HepG2 (cell line): ENCODE measurements around the gene ASPRV1. TPM values are rescaled to one million over a fixed set of nuclear protein-coding genes. Genes with fewer than 3 reads are reported as not detected.

Experiments used
- DZIP1 ChIP-seq: sonication (generic); formaldehyde crosslinking; IDR thresholded peaks from 2 replicates; pipeline ENCODE4 v1.5.0; 2020; ENCODE audit warnings: mild to moderate bottlenecking, missing genetic modification reagents
- GTF2F1 ChIP-seq: fragments of 150-350 bp; IDR thresholded peaks from 2 replicates; pipeline ENCODE4 v1.6.1; 2014; ENCODE audit warnings: low read length
- KDM3A ChIP-seq: IDR thresholded peaks from 2 replicates; pipeline ENCODE4 v1.6.1; 2018; ENCODE audit warnings: low read depth, missing compliant biosample characterization
- MAX ChIP-seq: IDR thresholded peaks from 2 replicates; pipeline ENCODE4 v1.6.1; 2012; ENCODE audit warnings: inconsistent platforms
- SOX5 ChIP-seq: IDR thresholded peaks from 2 replicates; pipeline ENCODE4 v1.6.1; 2016; ENCODE audit warnings: borderline replicate concordance
- SP5 ChIP-seq: IDR thresholded peaks from 2 replicates; pipeline ENCODE4 v1.6.1; 2016; ENCODE audit warnings: low read depth, borderline replicate concordance
- TAF1 ChIP-seq: sonication (generic); formaldehyde crosslinking; IDR thresholded peaks from 2 replicates; pipeline ENCODE4 v1.4.0; 2020; ENCODE audit warnings: missing genetic modification reagents
- TCF12 ChIP-seq, 2 experiments: fragments of 450-650 bp in 1 of 2; sonication (generic) in 1 of 2; formaldehyde crosslinking in 1 of 2; IDR thresholded peaks; 2 replicates each; pipeline versions ENCODE4 v1.6.1 to v1.8.0; 2017 to 2022; ENCODE audit warnings: antibody characterized with exemption in 1 of 2, mild to moderate bottlenecking in 1 of 2, missing genetic modification reagents in 1 of 2, moderate library complexity in 1 of 2
- USF2 ChIP-seq, 2 experiments: sonication (generic) in 1 of 2; formaldehyde crosslinking in 1 of 2; IDR thresholded peaks; 2 replicates each; pipeline versions ENCODE4 v1.5.1 to v1.6.1; 2011 to 2020; ENCODE audit warnings: borderline replicate concordance in 1 of 2, low read depth in 1 of 2, low read length in 1 of 2, mild to moderate bottlenecking in 1 of 2, missing genetic modification reagents in 1 of 2, moderate library complexity in 1 of 2
- ZBTB39 ChIP-seq: sonication (generic); formaldehyde crosslinking; IDR thresholded peaks from 2 replicates; pipeline ENCODE4 v1.5.0; 2020; ENCODE audit warnings: missing genetic modification reagents
- ZNF564 ChIP-seq: sonication (generic); formaldehyde crosslinking; IDR thresholded peaks from 2 replicates; pipeline ENCODE4 v1.8.1; 2023; ENCODE audit warnings: mild to moderate bottlenecking, missing genetic modification reagents
- ZNF768 ChIP-seq: sonication (generic); formaldehyde crosslinking; IDR thresholded peaks from 2 replicates; pipeline ENCODE4 v1.4.0; 2020; ENCODE audit warnings: missing genetic modification reagents
- polyA plus RNA-seq, 8 experiments: library from polyadenylated mRNA; depleted of rRNA in 3 of 8; stranded (reverse) in 7 of 8; unstranded in 1 of 8; fragments of >200 nt; fragmentation: Illumina TruSeq in 4 of 8; extraction: Trizol in 4 of 8; gene quantifications; 2 replicates each; pipeline versions ENCODE4 v1.2.1 to v1.2.3, GENCODE V29; 2011 to 2016; ENCODE audit warnings: low read depth in 4 of 8, missing spikeins in 1 of 8, mixed read lengths in 1 of 8; ENCODE audit not compliant: insufficient read depth in 1 of 8
- total RNA-seq, 5 experiments: library from RNA; depleted of rRNA; stranded (reverse); fragments of >200 nt; fragmentation: Illumina TruSeq; extraction: Trizol; gene quantifications; 2 replicates each; pipeline ENCODE4 v1.2.3, GENCODE V29; 2016; ENCODE audit warnings: low read depth in 1 of 5
- TF ChIP-seq, protein P1 (sequence below): sonication (generic); formaldehyde crosslinking; conservative IDR thresholded peaks from 2 replicates; pipeline ENCODE4 v1.8.0; 2022; ENCODE audit warnings: missing genetic modification reagents
- TF ChIP-seq, protein P2 (sequence below): conservative IDR thresholded peaks from 2 replicates; pipeline ENCODE4 v1.6.1; 2018; ENCODE audit warnings: missing genetic modification reagents

The ASPRV1 gene
- total and polyA plus RNA-seq, 2 of the 13 experiments (the other 11 are each of a cell fraction or from before 2014, with no cell fraction given), result 0.40 to 0.48 TPM

DNA sequence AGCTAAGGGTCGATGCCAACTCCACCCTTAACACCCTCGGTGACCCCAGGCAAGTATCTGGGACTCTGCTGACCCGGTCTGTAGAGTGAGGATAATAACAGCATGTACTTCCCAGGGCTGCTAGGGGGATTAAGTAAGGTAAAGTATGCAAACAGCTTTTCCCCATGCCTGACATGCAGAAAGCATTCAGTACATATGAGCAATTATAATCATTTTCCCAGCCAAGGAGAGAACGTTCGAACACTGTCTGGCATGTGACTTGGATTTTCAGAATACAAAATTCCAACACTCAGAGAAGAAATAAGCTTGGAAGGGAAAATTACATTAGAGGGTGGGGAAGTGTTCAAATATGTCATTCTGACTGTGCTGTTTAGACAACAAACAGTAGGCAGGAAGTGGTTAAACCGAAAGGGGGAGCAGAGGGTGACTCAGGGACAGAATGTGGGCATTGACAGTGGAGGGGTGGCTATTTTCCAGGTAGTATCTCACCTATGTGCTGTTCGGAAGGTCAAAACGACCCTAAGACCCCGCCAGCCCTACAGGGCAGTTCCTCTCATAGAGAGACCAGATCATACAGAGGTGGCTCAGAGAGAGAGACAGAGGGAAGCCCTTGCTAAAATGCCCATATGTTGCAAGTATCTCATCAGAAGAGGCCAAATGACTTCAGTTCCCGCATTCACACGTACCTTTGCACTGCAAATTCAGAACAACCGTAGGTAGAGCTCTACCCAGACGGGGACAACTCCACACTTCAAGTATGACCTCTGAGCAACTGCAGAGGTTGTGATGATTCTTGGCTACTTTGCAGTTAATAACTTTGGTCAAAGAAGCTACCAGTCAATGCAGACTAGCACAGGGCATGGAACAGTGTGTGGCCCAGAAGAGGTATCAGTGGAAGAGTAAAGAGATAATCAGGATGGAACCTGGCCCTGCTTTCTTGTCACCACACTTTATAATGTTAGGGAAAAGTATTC lies 14.8 kb downstream of the ASPRV1 start (continued):
- no peak for TF ChIP-seq TAF1 (CRISPR knock-in tag)
- TF ChIP-seq MAX, result 0 out of 2 replicates have a peak, but pooled peaks have one; percentile 3
- no peak for TF ChIP-seq TCF12 (IDR thresholded peaks at IDR 0.05)
- peak; percentile 8; the same call in 1 of the 2 replicates for TF ChIP-seq TCF12 (CRISPR knock-in tag; IDR thresholded peaks at IDR 0.05)
- peak; percentile 66 for TF ChIP-seq SP5 (CRISPR knock-in tag)
- TF ChIP-seq, protein P1, sequence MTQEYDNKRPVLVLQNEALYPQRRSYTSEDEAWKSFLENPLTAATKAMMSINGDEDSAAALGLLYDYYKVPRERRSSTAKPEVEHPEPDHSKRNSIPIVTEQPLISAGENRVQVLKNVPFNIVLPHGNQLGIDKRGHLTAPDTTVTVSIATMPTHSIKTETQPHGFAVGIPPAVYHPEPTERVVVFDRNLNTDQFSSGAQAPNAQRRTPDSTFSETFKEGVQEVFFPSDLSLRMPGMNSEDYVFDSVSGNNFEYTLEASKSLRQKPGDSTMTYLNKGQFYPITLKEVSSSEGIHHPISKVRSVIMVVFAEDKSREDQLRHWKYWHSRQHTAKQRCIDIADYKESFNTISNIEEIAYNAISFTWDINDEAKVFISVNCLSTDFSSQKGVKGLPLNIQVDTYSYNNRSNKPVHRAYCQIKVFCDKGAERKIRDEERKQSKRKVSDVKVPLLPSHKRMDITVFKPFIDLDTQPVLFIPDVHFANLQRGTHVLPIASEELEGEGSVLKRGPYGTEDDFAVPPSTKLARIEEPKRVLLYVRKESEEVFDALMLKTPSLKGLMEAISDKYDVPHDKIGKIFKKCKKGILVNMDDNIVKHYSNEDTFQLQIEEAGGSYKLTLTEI (CRISPR knock-in tag), result no peak
- TF ChIP-seq USF2 (IDR thresholded peaks at IDR 0.05; ENCODE audit: low read depth, low read length), result 0 out of 2 replicates have a peak, but pooled peaks have one; percentile 11
- no peak for TF ChIP-seq USF2 (CRISPR knock-in tag; IDR thresholded peaks at IDR 0.05; ENCODE audit: borderline replicate concordance)
- no peak for TF ChIP-seq GTF2F1
- TF ChIP-seq ZNF768 (CRISPR knock-in tag), result no peak
- TF ChIP-seq ZBTB39 (CRISPR knock-in tag), result no peak
- peak; percentile 24; the same call in 1 of the 2 replicates for TF ChIP-seq SOX5 (CRISPR knock-in tag)
- TF ChIP-seq, protein P2, sequence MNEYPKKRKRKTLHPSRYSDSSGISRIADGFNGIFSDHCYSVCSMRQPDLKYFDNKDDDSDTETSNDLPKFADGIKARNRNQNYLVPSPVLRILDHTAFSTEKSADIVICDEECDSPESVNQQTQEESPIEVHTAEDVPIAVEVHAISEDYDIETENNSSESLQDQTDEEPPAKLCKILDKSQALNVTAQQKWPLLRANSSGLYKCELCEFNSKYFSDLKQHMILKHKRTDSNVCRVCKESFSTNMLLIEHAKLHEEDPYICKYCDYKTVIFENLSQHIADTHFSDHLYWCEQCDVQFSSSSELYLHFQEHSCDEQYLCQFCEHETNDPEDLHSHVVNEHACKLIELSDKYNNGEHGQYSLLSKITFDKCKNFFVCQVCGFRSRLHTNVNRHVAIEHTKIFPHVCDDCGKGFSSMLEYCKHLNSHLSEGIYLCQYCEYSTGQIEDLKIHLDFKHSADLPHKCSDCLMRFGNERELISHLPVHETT (CRISPR knock-in tag), result no peak
- TF ChIP-seq KDM3A (CRISPR knock-in tag), result no peak
- no peak for TF ChIP-seq ZNF564 (CRISPR knock-in tag)
- no peak for TF ChIP-seq DZIP1 (CRISPR knock-in tag)
